ENCODE data around the gene B3GALT4. TPM values are rescaled to one million over a fixed set of nuclear protein-coding genes. Genes with fewer than 3 reads are reported as not detected.
A peak's percentile ranks its signal among the peaks of the same experiment; 100 is the strongest.

The B3GALT4 gene
- total and polyA plus RNA-seq, 4 experiments from 2014 or later, result 22.2 to 46.7 (median 36.9) TPM

DNA sequence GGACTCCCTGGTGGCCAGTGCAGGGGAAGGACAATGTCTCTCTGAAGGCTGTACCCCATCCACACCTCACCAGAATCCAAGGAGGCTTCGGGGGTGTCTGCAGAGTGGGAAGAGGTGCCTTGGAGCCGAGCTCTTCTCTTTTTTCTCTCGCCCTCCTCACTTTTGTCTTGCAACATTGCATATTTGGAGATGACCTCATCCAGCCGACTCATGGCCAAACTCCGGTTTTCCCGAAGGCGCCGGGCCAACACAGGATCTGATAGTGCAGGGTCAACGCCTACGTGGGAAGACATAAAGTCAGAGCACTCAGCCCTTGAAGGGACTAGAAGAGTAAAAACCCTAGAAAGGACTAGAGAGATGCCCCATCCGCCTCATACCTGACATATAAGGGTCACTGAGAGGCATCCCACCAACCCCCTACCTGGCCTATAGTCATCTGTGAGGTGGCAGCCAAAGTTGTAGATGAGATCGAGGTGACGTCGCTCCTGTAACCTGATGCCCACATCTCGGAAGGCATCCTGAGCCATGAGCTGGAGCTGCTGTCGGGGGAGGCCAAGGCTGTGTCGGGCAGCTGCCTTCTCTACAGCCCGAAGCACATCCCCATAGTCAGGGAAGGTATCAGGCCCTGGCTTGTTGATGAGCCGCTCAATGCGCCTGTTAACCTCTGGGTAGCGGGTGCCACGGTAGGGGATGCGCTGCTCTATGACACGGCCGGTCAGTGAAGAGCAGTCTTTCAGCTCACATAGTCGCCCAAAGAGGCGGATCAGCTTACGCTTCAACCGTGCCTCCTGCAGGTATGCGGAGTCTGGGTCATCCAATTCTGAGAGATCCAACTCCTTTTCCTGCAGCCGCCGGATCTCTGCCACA, 43.6 kb downstream of the B3GALT4 start:
- no peak for DNase-seq
- Mint-ChIP-seq H3K27ac (peak overlapping the region in 6 of 7 donors; percentile 48 to 89 (median 80)), H3K36me3 (peaks cover 41 to 53% of the 10 kb centered on the region in 2 donors), H3K4me3 (peak overlapping the region; percentile 65 to 99 (median 76)), H3K27me3 (no peaks in the 10 kb centered on the region), H3K4me1 (peaks cover 43 to 88% (median 65%) of the 10 kb centered on the region in 4 donors), H3K9me3 (peaks cover 0 to 5% (median 0%) of the 10 kb centered on the region in 8 donors)
- Histone ChIP-seq H3K4me3 (ENCODE audit: low read length in 2 of 2) (no peak overlapping the region), H3K27ac (ENCODE audit: low read depth, low read length) (peak overlapping the region; percentile 88), H3K36me3 (ENCODE audit: insufficient read depth, low read length) (peaks cover 33% of the 10 kb centered on the region), H3K27me3 (ENCODE audit: insufficient read depth, low read length) (no peaks in the 10 kb centered on the region), H3K4me1 (ENCODE audit: insufficient read depth, low read length) (peaks cover 70% of the 10 kb centered on the region), H3K9me3 (ENCODE audit: control insufficient read depth in 1 of 2, low read length in 2 of 2) (no peaks in the 10 kb centered on the region)
- intact Hi-C loops (cut with micrococcal nuclease), result no loop called here
- CTCF ChIA-PET (ENCODE audit: partially characterized antibody), result interaction anchor here (1.0 to 5.9 kb wide), 2 partner anchors 8 to 24 kb away, joined by 4 to 47 read pairs; no protein-coding TSS in a partner anchor
- POLR2A ChIA-PET (ENCODE audit: partially characterized antibody), result interaction anchor here (1.0 to 1.2 kb wide), 2 partner anchors 7 to 97 kb away, joined by 4 to 5 read pairs; partner anchors contain the start of genes CUTA and TAPBP

DNA sequence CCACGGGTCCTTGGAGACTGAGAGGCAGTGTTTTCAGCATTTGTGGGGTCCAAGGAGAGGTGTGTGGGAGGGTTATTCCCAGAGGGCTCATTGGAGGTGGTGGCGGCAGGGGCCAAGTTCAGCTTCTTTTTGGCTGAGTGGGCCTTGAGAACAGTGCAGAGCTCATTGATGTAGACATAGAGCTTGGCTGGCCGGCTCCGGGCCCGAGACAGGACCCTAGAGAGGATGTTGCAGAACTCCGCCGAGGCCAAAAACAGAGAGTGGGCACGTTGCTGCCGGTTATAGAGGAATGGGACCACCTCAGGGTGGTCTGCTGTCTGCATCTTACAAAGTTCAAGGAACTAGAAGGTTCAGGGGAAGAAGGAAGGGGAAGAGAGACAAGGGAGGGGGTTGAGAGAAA, 44.3 kb downstream of the B3GALT4 start:
- Histone ChIP-seq H3K27ac (ENCODE audit: low read depth, low read length) (peak overlapping the region; percentile 88), H3K9me3 (ENCODE audit: control insufficient read depth in 1 of 2, low read length in 2 of 2) (no peaks in the 10 kb centered on the region), H3K36me3 (ENCODE audit: insufficient read depth, low read length) (peaks cover 33% of the 10 kb centered on the region), H3K4me1 (ENCODE audit: insufficient read depth, low read length) (peaks cover 63% of the 10 kb centered on the region), H3K27me3 (ENCODE audit: insufficient read depth, low read length) (no peaks in the 10 kb centered on the region), H3K4me3 (ENCODE audit: low read length in 2 of 2) (no peak overlapping the region)
- no peak for DNase-seq
- Mint-ChIP-seq H3K9me3 (peaks cover 0 to 5% (median 0%) of the 10 kb centered on the region in 8 donors), H3K4me1 (peaks cover 42 to 81% (median 61%) of the 10 kb centered on the region in 4 donors), H3K36me3 (peaks cover 41 to 53% of the 10 kb centered on the region in 2 donors), H3K27me3 (no peaks in the 10 kb centered on the region), H3K27ac (peak overlapping the region in 6 of 7 donors; percentile 15 to 89 (median 78)), H3K4me3 (peak overlapping the region; percentile 62 to 99 (median 78))
- CTCF ChIA-PET (ENCODE audit: partially characterized antibody), result interaction anchor here (0.7 to 5.9 kb wide), 3 partner anchors 9 to 24 kb away, joined by 3 to 47 read pairs (median 4); partner anchors contain the start of gene RGL2
- POLR2A ChIA-PET (ENCODE audit: partially characterized antibody), result interaction anchor here (1.0 to 1.2 kb wide), 2 partner anchors 8 to 96 kb away, joined by 4 to 5 read pairs; partner anchors contain the start of genes CUTA and TAPBP
- intact Hi-C loops (cut with micrococcal nuclease), result no loop called here

DNA sequence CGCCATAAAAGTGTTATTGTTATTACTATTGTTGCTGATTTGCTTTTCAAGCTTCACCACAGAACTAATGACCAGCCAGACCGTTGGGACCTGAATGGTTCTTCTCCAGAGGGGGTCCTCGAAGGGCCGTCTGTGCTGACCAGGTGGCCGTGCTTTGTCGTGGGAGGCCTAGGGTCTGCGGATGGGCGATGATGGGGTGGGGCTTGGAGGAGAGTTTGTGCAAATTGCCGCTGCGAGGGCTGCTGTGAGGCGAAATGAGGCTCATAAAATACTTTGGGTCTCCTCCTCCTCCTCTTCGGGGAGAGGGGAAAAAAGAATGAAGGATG, 46.7 kb downstream of the B3GALT4 start:
- Histone ChIP-seq H3K9me3 (ENCODE audit: control insufficient read depth in 1 of 2, low read length in 2 of 2) (no peaks in the 10 kb centered on the region), H3K4me1 (ENCODE audit: insufficient read depth, low read length) (peaks cover 47% of the 10 kb centered on the region), H3K27me3 (ENCODE audit: insufficient read depth, low read length) (no peaks in the 10 kb centered on the region), H3K4me3 (ENCODE audit: low read length in 2 of 2) (peak overlapping the region; percentile 53 to 68), H3K27ac (ENCODE audit: low read depth, low read length) (peak overlapping the region; percentile 88), H3K36me3 (ENCODE audit: insufficient read depth, low read length) (peaks cover 31% of the 10 kb centered on the region)
- CTCF ChIA-PET (ENCODE audit: partially characterized antibody), result no interaction called here
- H3K9me3 Mint-ChIP-seq, result peaks cover 0 to 4% (median 0%) of the 10 kb centered on the region in 8 donors
- H3K4me1 Mint-ChIP-seq, result peaks cover 32 to 59% (median 46%) of the 10 kb centered on the region in 4 donors
- peaks cover 34 to 39% of the 10 kb centered on the region in 2 donors for H3K36me3 Mint-ChIP-seq
- intact Hi-C loops (cut with micrococcal nuclease), result loop anchor here (1.0 kb wide), 8 partner anchors 9 to 123 kb away; partner anchors contain the start of genes KIFC1, PFDN6, RING1 and RXRB
- POLR2A ChIA-PET (ENCODE audit: partially characterized antibody), result interaction anchor here (0.6 to 1.1 kb wide), 3 partner anchors 29 to 298 kb away, joined by 3 read pairs; partner anchors contain the start of gene ITPR3
- H3K27me3 Mint-ChIP-seq, result no peaks in the 10 kb centered on the region
- peak overlapping the region; percentile 89 to 100 (median 96) for H3K27ac Mint-ChIP-seq
- peak overlapping the region; percentile 94 to 100 (median 98) for H3K4me3 Mint-ChIP-seq
- DNase-seq, result no peak

DNA sequence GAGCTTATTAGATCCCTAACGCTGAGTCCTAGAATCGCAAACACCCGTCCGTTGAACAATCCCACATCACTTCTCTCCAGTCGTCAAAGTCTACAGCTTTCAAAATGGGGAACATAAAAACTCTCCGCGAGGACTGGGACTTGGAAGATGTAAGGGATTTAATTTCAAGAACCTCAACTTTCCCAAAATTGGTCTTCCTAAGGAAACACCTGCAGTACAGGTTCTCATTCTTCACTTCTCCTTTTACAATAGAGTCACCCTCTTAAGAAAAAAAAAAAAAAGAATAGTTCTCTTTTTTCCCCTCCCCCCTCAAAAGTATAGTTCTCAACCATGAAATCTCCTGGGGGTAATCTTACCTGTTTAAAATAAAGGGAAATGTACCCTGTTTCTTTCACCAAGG, 47.2 kb downstream of the B3GALT4 start:
- no peak for DNase-seq
- CTCF ChIA-PET (ENCODE audit: partially characterized antibody), result interaction anchor here (0.7 kb wide), 1 partner anchor 12 kb away, joined by 3 read pairs; no protein-coding TSS in a partner anchor
- peaks cover 0 to 4% (median 0%) of the 10 kb centered on the region in 8 donors for H3K9me3 Mint-ChIP-seq
- H3K27ac Mint-ChIP-seq, result peak overlapping the region in 6 of 7 donors; percentile 42 to 100 (median 95)
- H3K27me3 Mint-ChIP-seq, result no peaks in the 10 kb centered on the region
- POLR2A ChIA-PET (ENCODE audit: partially characterized antibody), result interaction anchor here (1.1 kb wide), 1 partner anchor 297 kb away, joined by 3 read pairs; the partner anchor contains the start of gene ITPR3
- H3K9me3 ChIP-seq (ENCODE audit: control insufficient read depth in 1 of 2, low read length in 2 of 2), result no peaks in the 10 kb centered on the region
- H3K27me3 ChIP-seq (ENCODE audit: insufficient read depth, low read length), result no peaks in the 10 kb centered on the region
- H3K4me1 Mint-ChIP-seq, result peaks cover 28 to 54% (median 42%) of the 10 kb centered on the region in 4 donors
- peak overlapping the region; percentile 88 for H3K27ac ChIP-seq (ENCODE audit: low read depth, low read length)
- peaks cover 26% of the 10 kb centered on the region for H3K36me3 ChIP-seq (ENCODE audit: insufficient read depth, low read length)
- peaks cover 42% of the 10 kb centered on the region for H3K4me1 ChIP-seq (ENCODE audit: insufficient read depth, low read length)
- H3K36me3 Mint-ChIP-seq, result peaks cover 29 to 34% of the 10 kb centered on the region in 2 donors
- H3K4me3 ChIP-seq (ENCODE audit: low read length in 2 of 2), result peak overlapping the region; percentile 53 to 68
- intact Hi-C loops (cut with micrococcal nuclease), result no loop called here
- peak overlapping the region; percentile 94 to 100 (median 98) for H3K4me3 Mint-ChIP-seq

Small RNA genes lying within 50 kb of the gene (microRNA-seq; reads per million reads assigned to microRNA genes)
- gene MIR6834 (ENCODE audit: borderline microRNAs expressed, borderline number of aligned reads, borderline replicate concordance) (not detected), gene MIR6873 (ENCODE audit: borderline microRNAs expressed, borderline number of aligned reads, borderline replicate concordance) (not detected)

Other genes with a start within 250 kb of the B3GALT4 start
- 10 to 100 TPM; 17.0 to 18.2 TPM for gene HLA-DPA1, start 203.5 kb upstream of the B3GALT4 start, total RNA-seq
- 10 to 100 TPM; 40.0 to 41.6 TPM for gene HLA-DPA1, start 203.5 kb upstream of the B3GALT4 start, polyA plus RNA-seq
- 10 to 100 TPM; 14.5 to 17.2 TPM for gene HLA-DPB1, start 201.1 kb upstream of the B3GALT4 start, total RNA-seq
- gene HLA-DPB1, start 201.1 kb upstream of the B3GALT4 start, polyA plus RNA-seq, result 10 to 100 TPM; 50.5 to 76.9 TPM
- gene COL11A2, start 84.7 kb upstream of the B3GALT4 start, total RNA-seq, result 1 to 10 TPM; 1.2 to 1.6 TPM
- gene COL11A2, start 84.7 kb upstream of the B3GALT4 start, polyA plus RNA-seq, result under 1 TPM; 0.40 to 0.49 TPM
- 10 to 100 TPM; 89.2 to 94.3 TPM for gene RXRB, start 76.5 kb upstream of the B3GALT4 start, total RNA-seq
- 10 to 100 TPM in 1 of 2 donors, 1 to 10 TPM in 1; 5.6 to 11.5 TPM for gene RXRB, start 76.5 kb upstream of the B3GALT4 start, polyA plus RNA-seq
- 10 to 100 TPM; 40.8 to 40.9 TPM for gene SLC39A7, start 76.3 kb upstream of the B3GALT4 start, total RNA-seq
- 10 to 100 TPM; 22.9 to 23.1 TPM for gene SLC39A7, start 76.3 kb upstream of the B3GALT4 start, polyA plus RNA-seq
- gene HSD17B8, start 72.5 kb upstream of the B3GALT4 start, total RNA-seq, result 10 to 100 TPM; 20.2 to 22.3 TPM
- 10 to 100 TPM; 57.4 to 77.3 TPM for gene HSD17B8, start 72.5 kb upstream of the B3GALT4 start, polyA plus RNA-seq
- 10 to 100 TPM; 36.8 to 38.4 TPM for gene RING1, start 68.6 kb upstream of the B3GALT4 start, total RNA-seq
- gene RING1, start 68.6 kb upstream of the B3GALT4 start, polyA plus RNA-seq, result 1 to 10 TPM; 3.4 to 7.8 TPM
- gene VPS52, start 5.2 kb upstream of the B3GALT4 start, total RNA-seq, result 10 to 100 TPM; 89.4 to 95.7 TPM
- 10 to 100 TPM; 13.4 to 18.6 TPM for gene VPS52, start 5.2 kb upstream of the B3GALT4 start, polyA plus RNA-seq
- 1,000 to 10,000 TPM; 3,264 to 3,439 TPM for gene RPS18, start 5.0 kb upstream of the B3GALT4 start, total RNA-seq
- gene RPS18, start 5.0 kb upstream of the B3GALT4 start, polyA plus RNA-seq, result 1,000 to 10,000 TPM; 8,832 to 8,968 TPM
- gene WDR46, start 12.1 kb downstream of the B3GALT4 start, total RNA-seq, result 10 to 100 TPM; 60.8 to 66.1 TPM
- gene WDR46, start 12.1 kb downstream of the B3GALT4 start, polyA plus RNA-seq, result 10 to 100 TPM; 65.8 to 88.9 TPM
- gene PFDN6, start 12.5 kb downstream of the B3GALT4 start, total RNA-seq, result 10 to 100 TPM; 43.6 to 45.5 TPM
- gene PFDN6, start 12.5 kb downstream of the B3GALT4 start, polyA plus RNA-seq, result 10 to 100 TPM; 33.1 to 36.7 TPM
- 10 to 100 TPM; 66.8 to 67.9 TPM for gene RGL2, start 21.8 kb downstream of the B3GALT4 start, total RNA-seq
- gene RGL2, start 21.8 kb downstream of the B3GALT4 start, polyA plus RNA-seq, result 10 to 100 TPM in 1 of 2 donors, 1 to 10 TPM in 1; 10.0 to 12.5 TPM
- 100 to 1,000 TPM; 240 to 248 TPM for gene TAPBP, start 37.0 kb downstream of the B3GALT4 start, total RNA-seq
- 100 to 1,000 TPM; 277 to 370 TPM for gene TAPBP, start 37.0 kb downstream of the B3GALT4 start, polyA plus RNA-seq
- gene ZBTB22, start 40.6 kb downstream of the B3GALT4 start, total RNA-seq, result 10 to 100 TPM; 28.6 to 28.7 TPM
- gene ZBTB22, start 40.6 kb downstream of the B3GALT4 start, polyA plus RNA-seq, result 10 to 100 TPM; 15.3 to 18.4 TPM
- gene DAXX, start 45.8 kb downstream of the B3GALT4 start, total RNA-seq, result 10 to 100 TPM; 76.4 to 84.7 TPM
- 100 to 1,000 TPM in 1 of 2 donors, 10 to 100 TPM in 1; 73.1 to 125 TPM for gene DAXX, start 45.8 kb downstream of the B3GALT4 start, polyA plus RNA-seq
- gene KIFC1, start 114.7 kb downstream of the B3GALT4 start, total RNA-seq, result under 1 TPM; 0.61 to 0.69 TPM
- gene KIFC1, start 114.7 kb downstream of the B3GALT4 start, polyA plus RNA-seq, result under 1 TPM in 1 of 2 donors, not detected in 1; 0.54 TPM
- 100 to 1,000 TPM; 220 TPM for gene PHF1, start 133.9 kb downstream of the B3GALT4 start, total RNA-seq
- 10 to 100 TPM; 61.2 to 81.8 TPM for gene PHF1, start 133.9 kb downstream of the B3GALT4 start, polyA plus RNA-seq
- 100 to 1,000 TPM; 210 to 217 TPM for gene CUTA, start 141.0 kb downstream of the B3GALT4 start, total RNA-seq
- gene CUTA, start 141.0 kb downstream of the B3GALT4 start, polyA plus RNA-seq, result 100 to 1,000 TPM; 371 to 407 TPM
- gene SYNGAP1, start 142.9 kb downstream of the B3GALT4 start, total RNA-seq, result 10 to 100 TPM; 47.8 to 48.0 TPM
- gene SYNGAP1, start 142.9 kb downstream of the B3GALT4 start, polyA plus RNA-seq, result 1 to 10 TPM in 1 of 2 donors, not detected in 1; 1.9 TPM
- 10 to 100 TPM; 12.1 to 12.8 TPM for gene ZBTB9, start 177.5 kb downstream of the B3GALT4 start, total RNA-seq
- 10 to 100 TPM in 1 of 2 donors, 1 to 10 TPM in 1; 5.7 to 11.5 TPM for gene ZBTB9, start 177.5 kb downstream of the B3GALT4 start, polyA plus RNA-seq

Data from CD4-positive, alpha-beta memory T cell (primary cell).